ENCODE results near the gene MVB12B.

The MVB12B gene

GRCh38 chr9:126304971-126305320 is 21.7 kb upstream of the MVB12B start:
- H3K9me3 ChIP-seq (ENCODE audit: insufficient read depth, low read depth, low read length), result no peaks in the 10 kb centered on the region
- no peak for TF ChIP-seq EZH2phosphoT487 (IDR thresholded peaks at IDR 0.05; ENCODE audit: borderline replicate concordance)
- TF ChIP-seq CTCF (conservative IDR thresholded peaks at IDR 0.05; ENCODE audit: low read length), result no peak
- no peak overlapping the region for H3K4me3 ChIP-seq (ENCODE audit: low read length, poor library complexity, severe bottlenecking)
- H3K79me2 ChIP-seq (ENCODE audit: insufficient read depth, low read length), result no peaks in the 10 kb centered on the region
- H3K4me1 ChIP-seq (ENCODE audit: insufficient read depth, low read length, poor library complexity, severe bottlenecking), result peaks cover 9% of the 10 kb centered on the region
- H3K27me3 ChIP-seq (ENCODE audit: insufficient read depth, low read length, poor library complexity, severe bottlenecking), result no peaks in the 10 kb centered on the region
- H4K20me1 ChIP-seq (ENCODE audit: insufficient read depth, low read length, poor library complexity, severe bottlenecking), result no peaks in the 10 kb centered on the region
- no peaks in the 10 kb centered on the region for H3F3A ChIP-seq (ENCODE audit: low read depth)
- H3K9ac ChIP-seq (ENCODE audit: low read depth, low read length, poor library complexity, severe bottlenecking), result no peak overlapping the region
- H3K9me2 ChIP-seq (replicated peaks; ENCODE audit: low read depth, low read length), result no peaks in the 10 kb centered on the region
- H3K4me2 ChIP-seq (ENCODE audit: low read depth, low read length, poor library complexity, severe bottlenecking), result no peak overlapping the region
- H3K36me3 ChIP-seq (ENCODE audit: insufficient read depth, low read length), result no peaks in the 10 kb centered on the region
- no peak overlapping the region for H2AFZ ChIP-seq (ENCODE audit: low read length)

DNA sequence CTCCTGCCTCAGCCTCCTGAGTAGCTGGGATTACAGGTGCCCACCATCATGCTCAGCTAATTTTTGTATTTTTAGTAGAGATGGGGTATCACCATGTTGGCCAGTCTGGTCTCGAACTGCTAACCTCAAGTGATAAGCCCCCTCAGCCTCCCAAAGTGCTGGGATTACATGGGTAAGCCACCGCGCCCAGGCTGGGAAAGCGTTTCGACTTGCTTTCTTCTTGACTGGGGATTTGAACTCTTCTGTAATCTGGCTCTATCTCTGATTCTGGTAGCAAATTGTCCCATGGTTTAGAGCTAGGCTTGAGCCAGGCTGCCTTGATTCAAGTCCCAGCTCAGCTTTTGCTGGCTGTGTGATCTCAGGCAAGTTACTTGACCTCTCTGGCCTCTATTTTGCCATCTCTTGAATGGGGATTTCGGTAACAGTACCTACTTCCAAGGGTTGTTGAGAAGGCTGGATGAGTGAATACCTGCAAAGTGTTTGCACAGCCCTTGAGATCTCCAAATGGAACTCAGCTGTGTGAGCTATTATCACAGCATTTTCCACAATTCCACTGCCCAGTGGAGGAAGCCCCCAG is 20.5 kb upstream of the MVB12B start:
- TF ChIP-seq EZH2phosphoT487 (IDR thresholded peaks at IDR 0.05; ENCODE audit: borderline replicate concordance) (no peak), CTCF (conservative IDR thresholded peaks at IDR 0.05; ENCODE audit: low read length) (no peak)
- H3K4me3 ChIP-seq (ENCODE audit: low read length, poor library complexity, severe bottlenecking), result no peak overlapping the region
- no peak overlapping the region for H2AFZ ChIP-seq (ENCODE audit: low read length)
- no peaks in the 10 kb centered on the region for H4K20me1 ChIP-seq (ENCODE audit: insufficient read depth, low read length, poor library complexity, severe bottlenecking)
- H3K4me1 ChIP-seq (ENCODE audit: insufficient read depth, low read length, poor library complexity, severe bottlenecking), result peaks cover 10% of the 10 kb centered on the region
- no peaks in the 10 kb centered on the region for H3F3A ChIP-seq (ENCODE audit: low read depth)
- no peak overlapping the region for H3K4me2 ChIP-seq (ENCODE audit: low read depth, low read length, poor library complexity, severe bottlenecking)
- H3K79me2 ChIP-seq (ENCODE audit: insufficient read depth, low read length), result no peaks in the 10 kb centered on the region
- no peaks in the 10 kb centered on the region for H3K27me3 ChIP-seq (ENCODE audit: insufficient read depth, low read length, poor library complexity, severe bottlenecking)
- H3K36me3 ChIP-seq (ENCODE audit: insufficient read depth, low read length), result no peaks in the 10 kb centered on the region
- no peaks in the 10 kb centered on the region for H3K9me3 ChIP-seq (ENCODE audit: insufficient read depth, low read depth, low read length)
- no peak overlapping the region for H3K9ac ChIP-seq (ENCODE audit: low read depth, low read length, poor library complexity, severe bottlenecking)
- no peaks in the 10 kb centered on the region for H3K9me2 ChIP-seq (replicated peaks; ENCODE audit: low read depth, low read length)

DNA sequence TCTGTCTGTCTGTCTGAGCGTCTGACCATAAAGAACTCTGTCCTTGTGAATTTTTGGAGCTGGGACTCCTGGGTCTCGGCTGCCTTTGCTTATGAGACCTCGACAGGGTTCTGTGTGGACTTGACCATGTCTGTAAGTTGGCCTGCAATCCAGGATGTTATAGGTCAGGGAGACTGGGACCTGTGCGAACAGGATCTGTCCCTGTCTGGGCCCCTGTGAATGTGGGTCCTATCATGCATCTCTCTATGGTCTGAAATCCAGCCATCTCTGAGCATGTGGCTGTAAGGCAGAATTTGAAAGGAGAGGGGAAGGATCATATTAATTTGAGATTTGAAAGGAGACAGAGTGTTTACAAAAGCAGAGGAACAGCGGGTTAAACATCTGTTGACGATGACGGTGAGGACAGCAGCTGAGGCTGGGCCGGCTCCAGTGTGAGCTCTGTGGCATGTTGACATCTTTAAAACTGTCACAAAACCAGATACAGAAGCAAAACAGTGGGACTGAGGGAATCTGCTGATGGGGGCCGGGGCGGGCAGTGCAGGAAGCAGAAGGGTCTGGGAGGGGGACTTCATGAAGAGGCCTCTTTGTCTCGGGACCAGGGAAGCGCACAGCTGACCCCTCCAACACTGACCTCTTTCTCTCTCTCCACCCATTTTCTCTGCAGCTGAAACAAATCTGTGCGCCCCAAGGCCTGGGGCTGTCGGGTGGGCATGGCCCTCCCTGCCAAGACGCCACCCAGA is 19.1 kb upstream of the MVB12B start:
- no peak overlapping the region for H3K9ac ChIP-seq (ENCODE audit: low read depth, low read length, poor library complexity, severe bottlenecking)
- peaks cover 10% of the 10 kb centered on the region for H3K4me1 ChIP-seq (ENCODE audit: insufficient read depth, low read length, poor library complexity, severe bottlenecking)
- no peak overlapping the region for H3K4me2 ChIP-seq (ENCODE audit: low read depth, low read length, poor library complexity, severe bottlenecking)
- no peak for TF ChIP-seq EZH2phosphoT487 (IDR thresholded peaks at IDR 0.05; ENCODE audit: borderline replicate concordance)
- TF ChIP-seq CTCF (conservative IDR thresholded peaks at IDR 0.05; ENCODE audit: low read length), result no peak
- H3K4me3 ChIP-seq (ENCODE audit: low read length, poor library complexity, severe bottlenecking), result no peak overlapping the region
- no peaks in the 10 kb centered on the region for H3K79me2 ChIP-seq (ENCODE audit: insufficient read depth, low read length)
- no peaks in the 10 kb centered on the region for H3K9me2 ChIP-seq (replicated peaks; ENCODE audit: low read depth, low read length)
- no peak overlapping the region; the same call in 1 of the 2 replicates for H2AFZ ChIP-seq (ENCODE audit: low read length)
- H3K36me3 ChIP-seq (ENCODE audit: insufficient read depth, low read length), result no peaks in the 10 kb centered on the region
- H4K20me1 ChIP-seq (ENCODE audit: insufficient read depth, low read length, poor library complexity, severe bottlenecking), result no peaks in the 10 kb centered on the region
- no peaks in the 10 kb centered on the region for H3K27me3 ChIP-seq (ENCODE audit: insufficient read depth, low read length, poor library complexity, severe bottlenecking)
- H3F3A ChIP-seq (ENCODE audit: low read depth), result no peaks in the 10 kb centered on the region
- no peaks in the 10 kb centered on the region for H3K9me3 ChIP-seq (ENCODE audit: insufficient read depth, low read depth, low read length)

All from Loucy (cell line).